ENCODE measurements around the gene PKP1.

The PKP1 gene

GRCh38 chr1:201354901-201355295, 71.6 kb downstream of the PKP1 start:
- no peak for DNase-seq

- no peak for DNase-seq
These were observed 72.2 kb downstream of the PKP1 start for GRCh38 chr1:201355471-201355870.

- DNase-seq: no peak
These were observed 72.9 kb downstream of the PKP1 start for GRCh38 chr1:201356236-201356635.

GRCh38 chr1:201356701-201357100, 73.4 kb downstream of the PKP1 start:
- no peak for DNase-seq

GRCh38 chr1:201357211-201357610, 73.9 kb downstream of the PKP1 start:
- DNase-seq: no peak

GRCh38 chr1:201357636-201358348, 74.5 kb downstream of the PKP1 start:
- no peak for DNase-seq

GRCh38 chr1:201358596-201358995, 75.3 kb downstream of the PKP1 start:
- no peak for DNase-seq

- no peak for DNase-seq
These were observed 75.9 kb downstream of the PKP1 start for GRCh38 chr1:201359031-201359872.

- no peak for DNase-seq
These were observed 76.5 kb downstream of the PKP1 start for GRCh38 chr1:201359873-201360210.

GRCh38 chr1:201360486-201360885, 77.2 kb downstream of the PKP1 start:
- no peak for DNase-seq

- DNase-seq: no peak
These were observed 77.8 kb downstream of the PKP1 start for GRCh38 chr1:201360901-201361651.

GRCh38 chr1:201361652-201362504, 78.6 kb downstream of the PKP1 start:
- DNase-seq: no peak

GRCh38 chr1:201362906-201363305, 79.6 kb downstream of the PKP1 start:
- no peak for DNase-seq

- DNase-seq: no peak
These were observed 80.2 kb downstream of the PKP1 start for GRCh38 chr1:201363467-201363866.

GRCh38 chr1:201364808-201365105, 81.5 kb downstream of the PKP1 start:
- no peak for DNase-seq

GRCh38 chr1:201365251-201365650, 81.9 kb downstream of the PKP1 start:
- no peak for DNase-seq

- DNase-seq: no peak
These were observed 83.4 kb downstream of the PKP1 start for GRCh38 chr1:201366696-201367095.

- no peak for DNase-seq
These were observed 85.9 kb downstream of the PKP1 start for GRCh38 chr1:201369209-201369608.

GRCh38 chr1:201370500-201370899, 87.2 kb downstream of the PKP1 start:
- no peak for DNase-seq

GRCh38 chr1:201371276-201371675, 88.0 kb downstream of the PKP1 start:
- no peak for DNase-seq

GRCh38 chr1:201371792-201372191, 88.5 kb downstream of the PKP1 start:
- DNase-seq: no peak

- DNase-seq: no peak
These were observed 91.1 kb downstream of the PKP1 start for GRCh38 chr1:201374364-201374763.

- DNase-seq: no peak
These were observed 91.9 kb downstream of the PKP1 start for GRCh38 chr1:201375169-201375568.
